GM12878 (cell line): ENCODE measurements around the gene CNR2. TPM values are rescaled to one million over a fixed set of nuclear protein-coding genes. Genes with fewer than 3 reads are reported as not detected.

Source experiments
- BHLHE40 ChIP-seq, 2 experiments: fragments of 450-650 bp in 1 of 2; IDR thresholded peaks; 2 replicates each; pipeline ENCODE4 v1.6.1; 2011 to 2017; ENCODE audit warnings: low read depth in 2 of 2, borderline replicate concordance in 1 of 2, improper control_type of control experiment in 1 of 2, low read length in 1 of 2, mild to moderate bottlenecking in 1 of 2
- BMI1 ChIP-seq: fragments of 450-650 bp; IDR thresholded peaks from 2 replicates; pipeline ENCODE4 v1.6.1; 2016; ENCODE audit warnings: mild to moderate bottlenecking, moderate library complexity, borderline replicate concordance
- CBX5 ChIP-seq: sonication (generic); IDR thresholded peaks from 2 replicates; pipeline ENCODE4 v1.6.1; 2016; ENCODE audit warnings: low read depth, moderate library complexity, mild to moderate bottlenecking, inconsistent platforms
- CTCF ChIP-seq, 3 experiments: IDR thresholded peaks in 2 of 3; conservative IDR thresholded peaks in 1 of 3; 2 replicates each; pipeline ENCODE4 v1.5.1; 2011; ENCODE audit warnings: low read depth in 3 of 3, low read length in 3 of 3, mild to moderate bottlenecking in 3 of 3, control low read depth in 2 of 3, moderate library complexity in 2 of 3, inconsistent platforms in 1 of 3, mixed read lengths in 1 of 3; ENCODE audit not compliant: control insufficient read depth in 2 of 3, insufficient read depth in 1 of 3; ENCODE audit errors: extremely low read depth in 1 of 3
- FOXM1 ChIP-seq: IDR thresholded peaks from 2 replicates; pipeline ENCODE4 v1.6.1; 2012; ENCODE audit warnings: low read depth, mild to moderate bottlenecking, inconsistent platforms, low read length, moderate library complexity
- NFXL1 ChIP-seq: fragments of 450-650 bp; IDR thresholded peaks from 2 replicates; pipeline ENCODE4 v1.6.1; 2017; ENCODE audit warnings: antibody characterized with exemption, mild to moderate bottlenecking, borderline replicate concordance
- NR2C2 ChIP-seq: IDR thresholded peaks from 2 replicates; pipeline ENCODE4 v1.6.1; 2011; ENCODE audit warnings: borderline replicate concordance, low read depth; ENCODE audit not compliant: control insufficient read depth, insufficient read length
- POU2F2 ChIP-seq: IDR thresholded peaks from 3 replicates; pipeline ENCODE4 v1.6.1; 2011; ENCODE audit warnings: low read depth, mild to moderate bottlenecking, low read length, borderline replicate concordance
- RELB ChIP-seq: fragments of 450-650 bp; IDR thresholded peaks from 2 replicates; pipeline ENCODE4 v1.6.1; 2017; ENCODE audit warnings: low read depth, mild to moderate bottlenecking, moderate library complexity
- SPI1 ChIP-seq: IDR thresholded peaks from 2 replicates; pipeline ENCODE4 v1.6.1; 2011; ENCODE audit warnings: low read depth, mild to moderate bottlenecking, low read length, moderate library complexity, borderline replicate concordance; ENCODE audit not compliant: insufficient read depth
- SREBF1 ChIP-seq: IDR thresholded peaks from 2 replicates; pipeline ENCODE4 v1.6.1; 2012; ENCODE audit warnings: mild to moderate bottlenecking, low read length
- STAT1 ChIP-seq: fragments of 450-650 bp; conservative IDR thresholded peaks from 2 replicates; pipeline ENCODE4 v1.6.1; 2014; ENCODE audit warnings: antibody characterized with exemption, mild to moderate bottlenecking
- SUZ12 ChIP-seq: fragments of 200-600 bp; sonication (generic); IDR thresholded peaks from one replicate; pipeline ENCODE4 v1.6.1; 2018; ENCODE audit warnings: antibody characterized with exemption, mild to moderate bottlenecking; ENCODE audit not compliant: unreplicated experiment
- TCF3 ChIP-seq: IDR thresholded peaks from 2 replicates; pipeline ENCODE4 v1.6.1; 2012; ENCODE audit warnings: low read depth, mild to moderate bottlenecking, low read length, borderline replicate concordance; ENCODE audit not compliant: insufficient read depth
- ZBTB4 ChIP-seq: fragments of 450-650 bp; formaldehyde crosslinking; IDR thresholded peaks from 2 replicates; pipeline ENCODE4 v1.4.0; 2022; ENCODE audit warnings: mild to moderate bottlenecking, moderate library complexity
- ZBTB40 ChIP-seq: fragments of 450-650 bp; IDR thresholded peaks from 2 replicates; pipeline ENCODE4 v1.6.1; 2016; ENCODE audit warnings: mild to moderate bottlenecking, moderate library complexity, borderline replicate concordance
- ZNF24 ChIP-seq: fragments of 450-650 bp; IDR thresholded peaks from 2 replicates; pipeline ENCODE4 v1.6.1; 2017; ENCODE audit warnings: antibody characterized with exemption, mild to moderate bottlenecking
- polyA plus RNA-seq, 11 experiments: library from polyadenylated mRNA; depleted of rRNA in 4 of 11; unstranded in 6 of 11; stranded (reverse) in 5 of 11; fragments of >200 nt; fragmentation: Nextera tagmentation in 4 of 11; fragmentation: Illumina TruSeq in 1 of 11; extraction: Ambion mirVana in 4 of 11; extraction: Trizol in 1 of 11; gene quantifications; 1 replicate in 1 of 11; 2 replicates in 10 of 11; pipeline versions ENCODE4 v1.2.1 to v1.2.3, GENCODE V29; 2011 to 2016; ENCODE audit warnings: inconsistent platforms in 2 of 11, missing spikeins in 2 of 11, low read depth in 1 of 11
- total RNA-seq, 4 experiments: library from RNA; depleted of rRNA in 3 of 4; stranded (reverse); fragments of >200 nt in 3 of 4; fragmentation: Illumina TruSeq in 1 of 4; extraction: Trizol in 1 of 4; gene quantifications; 2 replicates each; pipeline versions ENCODE4 v1.2.1 to v1.2.3, GENCODE V29; 2013 to 2021

CNR2 gene
- total and polyA plus RNA-seq, 10 of the 15 experiments (the other 5 are each of a cell fraction or from before 2014, with no cell fraction given): 0.46 to 19.8 (median 12.2) TPM

- no peak for TF ChIP-seq CTCF (IDR thresholded peaks at IDR 0.05 in 2 of 3, conservative IDR thresholded peaks at IDR 0.05 in 1 of 3; ENCODE audit: control insufficient read depth in 2 of 3, extremely low read depth in 1 of 3, insufficient read depth in 1 of 3, low read depth in 3 of 3, low read length in 3 of 3)
- peak in 1 of 2 experiments; percentile 14; a peak in 2 of 4 replicates for TF ChIP-seq BHLHE40 (IDR thresholded peaks at IDR 0.05; ENCODE audit: borderline replicate concordance in 1 of 2, low read depth in 2 of 2, low read length in 1 of 2)
- no peak for TF ChIP-seq NFXL1
- no peak for TF ChIP-seq SPI1
- no peak for TF ChIP-seq NR2C2
- no peak for TF ChIP-seq SREBF1
- peak; percentile 92; the same call in 2 of the 3 replicates for TF ChIP-seq POU2F2
- no peak for TF ChIP-seq ZBTB4 (CRISPR knock-in tag)
- TF ChIP-seq ZNF24: no peak
- no peak for TF ChIP-seq SUZ12
- TF ChIP-seq STAT1: no peak
- TF ChIP-seq CBX5: no peak
- TF ChIP-seq BMI1: no peak
- TF ChIP-seq ZBTB40: peak; percentile 34; the same call in 1 of the 2 replicates
- TF ChIP-seq FOXM1: peak; percentile 57; the same call in 1 of the 2 replicates
- TF ChIP-seq RELB: no peak; the same call in 1 of the 2 replicates
- TF ChIP-seq TCF3: no peak
These were observed 87.2 kb downstream of the CNR2 start (continued) for GRCh38 chr1:23825762-23826522.
